OCI-LY7 (cell line): Measurements from ENCODE around the gene DGKG. TPM values are rescaled to one million over a fixed set of nuclear protein-coding genes. Genes with fewer than 3 reads are reported as not detected.

Experiments used
- BruUV-seq: library from RNA; stranded (reverse); fragments of 400-500 nt; replicated peaks from 2 replicates; lab custom pipeline; 2021; lab: Mats Ljungman, UMichigan
- CTCF ChIA-PET: fragments of 300-600 bp; sonication (Branson Sonifier 250); formaldehyde crosslinking; loops from one replicate; lab custom pipeline; 2022; ENCODE audit warnings: antibody characterized with exemption; ENCODE audit not compliant: unreplicated experiment; lab: Charles Lee
- POLR2A ChIA-PET: fragments of 300-600 bp; sonication (Branson Sonifier 250); formaldehyde crosslinking; loops from one replicate; lab custom pipeline; 2022; ENCODE audit warnings: antibody characterized with exemption; lab: Charles Lee
- DNase-seq: peaks from one replicate; pipeline ENCODE4 v3.0.0-alpha.2; 2015; ENCODE audit warnings: low spot score
- H2AFZ ChIP-seq: fragments of 200-600 bp; sonication (generic), shearing (Covaris generic); 2 replicates; pipeline ENCODE4 v1.6.1; 2014; ENCODE audit warnings: mild to moderate bottlenecking, antibody characterized with exemption, low read length, moderate library complexity
- H3K27ac ChIP-seq: fragments of 200-600 bp; sonication (generic); 2 replicates; pipeline ENCODE4 v1.5.1; 2014; ENCODE audit warnings: mixed run types, low read depth, mild to moderate bottlenecking, moderate library complexity, low read length, inconsistent platforms; ENCODE audit not compliant: poor library complexity, severe bottlenecking
- H3K36me3 ChIP-seq: fragments of 200-600 bp; sonication (generic); 2 replicates; pipeline ENCODE4 v1.6.1; 2014; ENCODE audit warnings: mild to moderate bottlenecking, antibody characterized with exemption, low read length, moderate library complexity, mixed read lengths; ENCODE audit not compliant: insufficient read depth
- H3K4me1 ChIP-seq: fragments of 200-600 bp; sonication (generic); 2 replicates; pipeline ENCODE4 v1.5.1; 2014; ENCODE audit warnings: mild to moderate bottlenecking, low read length; ENCODE audit not compliant: insufficient read depth, poor library complexity, severe bottlenecking
- H3K4me2 ChIP-seq: fragments of 200-600 bp; sonication (generic); 2 replicates; pipeline ENCODE4 v1.6.1; 2014; ENCODE audit warnings: mild to moderate bottlenecking, low read length
- H3K4me3 ChIP-seq: fragments of 200-600 bp; sonication (generic); 2 replicates; pipeline ENCODE4 v1.5.1; 2014; ENCODE audit warnings: mild to moderate bottlenecking, low read depth, low read length; ENCODE audit not compliant: poor library complexity, severe bottlenecking
- H3K79me2 ChIP-seq: fragments of 200-600 bp; sonication (generic); 2 replicates; pipeline ENCODE4 v1.6.1; 2016; ENCODE audit warnings: low read depth, mild to moderate bottlenecking, low read length, moderate library complexity, mixed read lengths; ENCODE audit not compliant: insufficient read depth
- H3K9me2 ChIP-seq: fragments of 200-600 bp; sonication (generic); 2 replicates; pipeline ENCODE4 v1.6.1; 2016; ENCODE audit warnings: mild to moderate bottlenecking, low read length, mixed read lengths; ENCODE audit not compliant: insufficient read depth
- H3K9me3 ChIP-seq: fragments of 200-600 bp; sonication (generic); 2 replicates; pipeline ENCODE4 v1.6.1; 2014; ENCODE audit warnings: mild to moderate bottlenecking, mixed run types, low read length, mixed read lengths
- H4K20me1 ChIP-seq: fragments of 200-600 bp; sonication (generic); 2 replicates; pipeline ENCODE4 v1.6.1; 2014; ENCODE audit warnings: mild to moderate bottlenecking, antibody characterized with exemption, low read length, moderate library complexity, mixed read lengths; ENCODE audit not compliant: insufficient read depth
- EZH2phosphoT487 ChIP-seq: fragments of 200-600 bp; sonication (generic); IDR thresholded peaks from 2 replicates; pipeline ENCODE4 v1.6.1; 2018; ENCODE audit warnings: low read depth, borderline replicate concordance, mild to moderate bottlenecking, mixed run types, antibody characterized with exemption, low read length, moderate library complexity, mixed read lengths
- intact Hi-C: fragments of 100-400 bp; cut with micrococcal nuclease; formaldehyde crosslinking; loops from one replicate; pipeline ENCODE4 v1.10.0; 2022; ENCODE audit not compliant: unreplicated experiment
- total RNA-seq, 2 experiments: library from RNA; depleted of rRNA in 1 of 2; stranded (reverse); fragments of >200 nt in 1 of 2; shearing (Covaris generic) in 1 of 2; gene quantifications; 2 replicates each; pipeline ENCODE4 v1.2.3, GENCODE V29; 2014 to 2022
- TF ChIP-seq, protein P1 (sequence below): fragments of 200-600 bp; sonication (generic); conservative IDR thresholded peaks from 2 replicates; pipeline ENCODE4 v1.5.1; 2014; ENCODE audit warnings: mild to moderate bottlenecking, antibody characterized with exemption, low read length, moderate library complexity, mixed read lengths

The DGKG gene
- total RNA-seq, 2 experiments from 2014 or later, result 0.06 TPM; not detected in 1

- no peaks in the 10 kb centered on the region for H3K36me3 ChIP-seq
- no peak for TF ChIP-seq EZH2phosphoT487
- TF ChIP-seq, protein P1, sequence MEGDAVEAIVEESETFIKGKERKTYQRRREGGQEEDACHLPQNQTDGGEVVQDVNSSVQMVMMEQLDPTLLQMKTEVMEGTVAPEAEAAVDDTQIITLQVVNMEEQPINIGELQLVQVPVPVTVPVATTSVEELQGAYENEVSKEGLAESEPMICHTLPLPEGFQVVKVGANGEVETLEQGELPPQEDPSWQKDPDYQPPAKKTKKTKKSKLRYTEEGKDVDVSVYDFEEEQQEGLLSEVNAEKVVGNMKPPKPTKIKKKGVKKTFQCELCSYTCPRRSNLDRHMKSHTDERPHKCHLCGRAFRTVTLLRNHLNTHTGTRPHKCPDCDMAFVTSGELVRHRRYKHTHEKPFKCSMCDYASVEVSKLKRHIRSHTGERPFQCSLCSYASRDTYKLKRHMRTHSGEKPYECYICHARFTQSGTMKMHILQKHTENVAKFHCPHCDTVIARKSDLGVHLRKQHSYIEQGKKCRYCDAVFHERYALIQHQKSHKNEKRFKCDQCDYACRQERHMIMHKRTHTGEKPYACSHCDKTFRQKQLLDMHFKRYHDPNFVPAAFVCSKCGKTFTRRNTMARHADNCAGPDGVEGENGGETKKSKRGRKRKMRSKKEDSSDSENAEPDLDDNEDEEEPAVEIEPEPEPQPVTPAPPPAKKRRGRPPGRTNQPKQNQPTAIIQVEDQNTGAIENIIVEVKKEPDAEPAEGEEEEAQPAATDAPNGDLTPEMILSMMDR, result no peak
- DNase-seq, result no peak
- H3K9me3 ChIP-seq, result no peaks in the 10 kb centered on the region
- H3K4me1 ChIP-seq, result no peaks in the 10 kb centered on the region
- no peaks in the 10 kb centered on the region for H3K9me2 ChIP-seq
- H3K4me3 ChIP-seq, result no peak overlapping the region
- H4K20me1 ChIP-seq, result no peaks in the 10 kb centered on the region
- intact Hi-C loops, result no loop called here
- H2AFZ ChIP-seq, result no peak overlapping the region
- BruUV-seq, result no TSS peak
- H3K79me2 ChIP-seq, result no peaks in the 10 kb centered on the region
- ChIA-PET POLR2A (interaction anchor here (3.6 kb wide), 1 partner anchor 9 kb away, joined by 9 read pairs; no protein-coding TSS in a partner anchor), CTCF (no interaction called here)
- H3K4me2 ChIP-seq, result no peak overlapping the region
- no peak overlapping the region for H3K27ac ChIP-seq
Measured at GRCh38 chr3:186318135-186318534, 43.9 kb downstream of the DGKG start.

- DNase-seq, result no peak
- ChIA-PET POLR2A (no interaction called here), CTCF (no interaction called here)
- no TSS peak for BruUV-seq
- H2AFZ ChIP-seq, result no peak overlapping the region
- no peak overlapping the region for H3K4me2 ChIP-seq
- no peak overlapping the region for H3K4me3 ChIP-seq
- H3K27ac ChIP-seq, result no peak overlapping the region
- no peaks in the 10 kb centered on the region for H3K36me3 ChIP-seq
- H3K9me3 ChIP-seq, result no peaks in the 10 kb centered on the region
- H3K9me2 ChIP-seq, result no peaks in the 10 kb centered on the region
- H3K79me2 ChIP-seq, result no peaks in the 10 kb centered on the region
- intact Hi-C loops, result no loop called here
- H4K20me1 ChIP-seq, result no peaks in the 10 kb centered on the region
- TF ChIP-seq, protein P1, result no peak
- no peak for TF ChIP-seq EZH2phosphoT487
- no peaks in the 10 kb centered on the region for H3K4me1 ChIP-seq
Measured at GRCh38 chr3:186317478-186317877, 44.6 kb downstream of the DGKG start.

- Histone ChIP-seq H3K9me2 (no peaks in the 10 kb centered on the region), H3K79me2 (no peaks in the 10 kb centered on the region), H3K4me3 (no peak overlapping the region), H2AFZ (no peak overlapping the region), H3K9me3 (no peaks in the 10 kb centered on the region), H3K36me3 (no peaks in the 10 kb centered on the region), H3K4me2 (no peak overlapping the region), H4K20me1 (no peaks in the 10 kb centered on the region), H3K4me1 (no peaks in the 10 kb centered on the region), H3K27ac (no peak overlapping the region)
- intact Hi-C loops, result no loop called here
- TF ChIP-seq EZH2phosphoT487, result no peak
- TF ChIP-seq, protein P1, result no peak
- CTCF ChIA-PET, result no interaction called here
- DNase-seq, result no peak
- BruUV-seq, result no TSS peak
- POLR2A ChIA-PET, result interaction anchor here (1.5 kb wide), 1 partner anchor 9 kb away, joined by 4 read pairs; no protein-coding TSS in a partner anchor
Measured at GRCh38 chr3:186316666-186317260, 45.3 kb downstream of the DGKG start.
